HepG2 (cell line): ENCODE measurements around the gene COX14. TPM values are rescaled to one million over a fixed set of nuclear protein-coding genes. Genes with fewer than 3 reads are reported as not detected.

ENCODE experiments used
- EHMT2 ChIP-seq: fragments of 200-600 bp; sonication (generic); IDR thresholded peaks from 2 replicates; pipeline ENCODE4 v1.7.0; 2017; ENCODE audit warnings: antibody characterized with exemption, low read depth, low read length, borderline replicate concordance
- JUNB ChIP-seq: sonication (generic); formaldehyde crosslinking; IDR thresholded peaks from 2 replicates; pipeline ENCODE4 v1.8.0; 2022; ENCODE audit warnings: missing genetic modification reagents, mild to moderate bottlenecking, borderline replicate concordance
- MLX ChIP-seq: IDR thresholded peaks from 2 replicates; pipeline ENCODE4 v1.6.1; 2016
- RFXAP ChIP-seq: sonication (generic); formaldehyde crosslinking; IDR thresholded peaks from 2 replicates; pipeline ENCODE4 v1.4.0; 2020; ENCODE audit warnings: missing genetic modification reagents, borderline replicate concordance
- SMAD9 ChIP-seq: sonication (generic); formaldehyde crosslinking; IDR thresholded peaks from 2 replicates; pipeline ENCODE4 v1.5.1; 2020; ENCODE audit warnings: mild to moderate bottlenecking, missing genetic modification reagents
- SMARCE1 ChIP-seq: fragments of 450-650 bp; IDR thresholded peaks from 2 replicates; pipeline ENCODE4 v1.6.1; 2017; ENCODE audit warnings: borderline replicate concordance
- SMC3 ChIP-seq: IDR thresholded peaks from 2 replicates; pipeline ENCODE4 v1.6.1; 2011; ENCODE audit warnings: low read length, improper control_type of control experiment
- SNAI1 ChIP-seq: sonication (generic); formaldehyde crosslinking; IDR thresholded peaks from 2 replicates; pipeline ENCODE4 v1.5.0; 2020; ENCODE audit warnings: mild to moderate bottlenecking, missing genetic modification reagents, borderline replicate concordance
- STAG1 ChIP-seq: sonication (generic); formaldehyde crosslinking; IDR thresholded peaks from 2 replicates; pipeline ENCODE4 v1.4.0; 2020; ENCODE audit warnings: missing genetic modification reagents
- THAP11 ChIP-seq: IDR thresholded peaks from 2 replicates; pipeline ENCODE4 v1.6.1; 2016; ENCODE audit warnings: missing biosample characterization, missing genetic modification reagents
- ZNF446 ChIP-seq: sonication (generic); formaldehyde crosslinking; IDR thresholded peaks from 2 replicates; pipeline ENCODE4 v1.5.0; 2020; ENCODE audit warnings: mild to moderate bottlenecking, missing genetic modification reagents
- ZNF484 ChIP-seq: sonication (generic); formaldehyde crosslinking; IDR thresholded peaks from 2 replicates; pipeline ENCODE4 v1.5.1; 2020; ENCODE audit warnings: mild to moderate bottlenecking, low read depth, missing genetic modification reagents, borderline replicate concordance
- ZNF557 ChIP-seq: sonication (generic); formaldehyde crosslinking; IDR thresholded peaks from 2 replicates; pipeline ENCODE4 v1.4.0; 2020; ENCODE audit warnings: missing genetic modification reagents
- polyA plus RNA-seq, 8 experiments: library from polyadenylated mRNA; depleted of rRNA in 3 of 8; stranded (reverse) in 7 of 8; unstranded in 1 of 8; fragments of >200 nt; fragmentation: Illumina TruSeq in 4 of 8; extraction: Trizol in 4 of 8; gene quantifications; 2 replicates each; pipeline versions ENCODE4 v1.2.1 to v1.2.3, GENCODE V29; 2011 to 2016; ENCODE audit warnings: low read depth in 4 of 8, missing spikeins in 1 of 8, mixed read lengths in 1 of 8; ENCODE audit not compliant: insufficient read depth in 1 of 8
- total RNA-seq, 5 experiments: library from RNA; depleted of rRNA; stranded (reverse); fragments of >200 nt; fragmentation: Illumina TruSeq; extraction: Trizol; gene quantifications; 2 replicates each; pipeline ENCODE4 v1.2.3, GENCODE V29; 2016; ENCODE audit warnings: low read depth in 1 of 5
- TF ChIP-seq, protein P1 (sequence below): sonication (generic); formaldehyde crosslinking; conservative IDR thresholded peaks from 2 replicates; pipeline ENCODE4 v1.8.0; 2022; ENCODE audit warnings: mild to moderate bottlenecking, moderate library complexity, missing genetic modification reagents
- TF ChIP-seq, protein P2 (sequence below): sonication (generic); formaldehyde crosslinking; IDR thresholded peaks from 2 replicates; pipeline ENCODE4 v1.8.1; 2023; ENCODE audit warnings: mild to moderate bottlenecking, missing genetic modification reagents
- TF ChIP-seq, protein P3 (sequence below): sonication (generic); formaldehyde crosslinking; conservative IDR thresholded peaks from 2 replicates; pipeline ENCODE4 v1.8.0; 2022; ENCODE audit warnings: low read depth, missing genetic modification reagents

Gene COX14
- total and polyA plus RNA-seq, 2 of the 13 experiments (the other 11 are each of a cell fraction or from before 2014, with no cell fraction given): 53.0 to 71.6 TPM

GRCh38 chr12:50101663-50102062 is 10.4 kb upstream of the COX14 start (continued):
- no peak for TF ChIP-seq ZNF484 (CRISPR knock-in tag)
- no peak for TF ChIP-seq JUNB (CRISPR knock-in tag)
- no peak for TF ChIP-seq MLX (CRISPR knock-in tag)
- peak; percentile 40; the same call in 1 of the 2 replicates for TF ChIP-seq EHMT2
- peak; percentile 22; the same call in 1 of the 2 replicates for TF ChIP-seq STAG1 (CRISPR knock-in tag)
- TF ChIP-seq THAP11: peak; percentile 22; the same call in 1 of the 2 replicates
- TF ChIP-seq, protein P1, sequence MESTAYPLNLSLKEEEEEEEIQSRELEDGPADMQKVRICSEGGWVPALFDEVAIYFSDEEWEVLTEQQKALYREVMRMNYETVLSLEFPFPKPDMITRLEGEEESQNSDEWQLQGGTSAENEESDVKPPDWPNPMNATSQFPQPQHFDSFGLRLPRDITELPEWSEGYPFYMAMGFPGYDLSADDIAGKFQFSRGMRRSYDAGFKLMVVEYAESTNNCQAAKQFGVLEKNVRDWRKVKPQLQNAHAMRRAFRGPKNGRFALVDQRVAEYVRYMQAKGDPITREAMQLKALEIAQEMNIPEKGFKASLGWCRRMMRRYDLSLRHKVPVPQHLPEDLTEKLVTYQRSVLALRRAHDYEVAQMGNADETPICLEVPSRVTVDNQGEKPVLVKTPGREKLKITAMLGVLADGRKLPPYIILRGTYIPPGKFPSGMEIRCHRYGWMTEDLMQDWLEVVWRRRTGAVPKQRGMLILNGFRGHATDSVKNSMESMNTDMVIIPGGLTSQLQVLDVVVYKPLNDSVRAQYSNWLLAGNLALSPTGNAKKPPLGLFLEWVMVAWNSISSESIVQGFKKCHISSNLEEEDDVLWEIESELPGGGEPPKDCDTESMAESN (CRISPR knock-in tag): 0 out of 2 replicates have a peak, but pooled peaks have one; percentile 41
- TF ChIP-seq, protein P2, sequence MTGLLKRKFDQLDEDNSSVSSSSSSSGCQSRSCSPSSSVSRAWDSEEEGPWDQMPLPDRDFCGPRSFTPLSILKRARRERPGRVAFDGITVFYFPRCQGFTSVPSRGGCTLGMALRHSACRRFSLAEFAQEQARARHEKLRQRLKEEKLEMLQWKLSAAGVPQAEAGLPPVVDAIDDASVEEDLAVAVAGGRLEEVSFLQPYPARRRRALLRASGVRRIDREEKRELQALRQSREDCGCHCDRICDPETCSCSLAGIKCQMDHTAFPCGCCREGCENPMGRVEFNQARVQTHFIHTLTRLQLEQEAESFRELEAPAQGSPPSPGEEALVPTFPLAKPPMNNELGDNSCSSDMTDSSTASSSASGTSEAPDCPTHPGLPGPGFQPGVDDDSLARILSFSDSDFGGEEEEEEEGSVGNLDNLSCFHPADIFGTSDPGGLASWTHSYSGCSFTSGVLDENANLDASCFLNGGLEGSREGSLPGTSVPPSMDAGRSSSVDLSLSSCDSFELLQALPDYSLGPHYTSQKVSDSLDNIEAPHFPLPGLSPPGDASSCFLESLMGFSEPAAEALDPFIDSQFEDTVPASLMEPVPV (CRISPR knock-in tag): no peak
- TF ChIP-seq ZNF446: no peak
- no peak for TF ChIP-seq RFXAP
- no peak for TF ChIP-seq SMARCE1
- no peak for TF ChIP-seq SMAD9 (CRISPR knock-in tag)
- no peak for TF ChIP-seq ZNF557
- TF ChIP-seq, protein P3, sequence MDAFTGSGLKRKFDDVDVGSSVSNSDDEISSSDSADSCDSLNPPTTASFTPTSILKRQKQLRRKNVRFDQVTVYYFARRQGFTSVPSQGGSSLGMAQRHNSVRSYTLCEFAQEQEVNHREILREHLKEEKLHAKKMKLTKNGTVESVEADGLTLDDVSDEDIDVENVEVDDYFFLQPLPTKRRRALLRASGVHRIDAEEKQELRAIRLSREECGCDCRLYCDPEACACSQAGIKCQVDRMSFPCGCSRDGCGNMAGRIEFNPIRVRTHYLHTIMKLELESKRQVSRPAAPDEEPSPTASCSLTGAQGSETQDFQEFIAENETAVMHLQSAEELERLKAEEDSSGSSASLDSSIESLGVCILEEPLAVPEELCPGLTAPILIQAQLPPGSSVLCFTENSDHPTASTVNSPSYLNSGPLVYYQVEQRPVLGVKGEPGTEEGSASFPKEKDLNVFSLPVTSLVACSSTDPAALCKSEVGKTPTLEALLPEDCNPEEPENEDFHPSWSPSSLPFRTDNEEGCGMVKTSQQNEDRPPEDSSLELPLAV (CRISPR knock-in tag): no peak
- TF ChIP-seq SMC3: peak; percentile 56; the same call in 1 of the 2 replicates
- TF ChIP-seq SNAI1 (CRISPR knock-in tag): no peak
